ENCODE measurements around the gene DIPK1B. TPM values are rescaled to one million over a fixed set of nuclear protein-coding genes. Genes with fewer than 3 reads are reported as not detected.
"Not testable (repeated sequence)": the region's sequence is repeated elsewhere in the genome, so short reads cannot be mapped to it uniquely, and the experiment has no call there.

Gene DIPK1B
- total RNA-seq, 1 donor from 2014 or later: 46.3 TPM

- Mint-ChIP-seq H3K27me3 (ENCODE audit: low read depth) (peaks cover 8% of the 10 kb centered on the region), H3K27ac (ENCODE audit: unreplicated experiment) (no peak overlapping the region), H3K4me1 (peaks cover 16% of the 10 kb centered on the region), H3K36me3 (ENCODE audit: low read depth) (no peaks in the 10 kb centered on the region), H3K9me3 (no peaks in the 10 kb centered on the region), H3K4me3 (no peak overlapping the region)
- no peak for DNase-seq (ENCODE audit: low read depth, low spot score)
- TF ChIP-seq CTCF (conservative IDR thresholded peaks at IDR 0.05): no peak
Measured at GRCh38 chr9:136700959-136701667, 11.3 kb upstream of the DIPK1B start.

DNA sequence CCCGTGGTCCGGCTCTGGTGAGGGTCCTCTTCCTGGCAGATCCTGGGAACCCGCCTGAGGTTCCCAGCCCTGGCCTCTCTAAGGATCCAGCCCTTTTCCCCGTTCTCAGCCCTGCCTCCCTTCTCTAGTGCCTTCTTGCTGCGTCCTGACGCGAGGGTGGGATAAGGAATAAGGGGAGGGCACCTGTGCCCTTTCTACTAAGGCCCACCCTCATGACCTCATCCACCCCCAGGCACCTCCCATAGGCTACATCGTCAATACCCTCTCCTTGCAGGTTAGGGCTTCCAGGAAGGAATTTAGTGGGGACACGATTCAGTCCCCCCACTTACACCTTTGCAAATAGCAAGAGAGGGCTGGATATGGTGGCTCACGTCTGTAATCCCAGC is 10.7 kb upstream of the DIPK1B start:
- Mint-ChIP-seq H3K27me3 (ENCODE audit: low read depth) (peaks cover 9% of the 10 kb centered on the region), H3K4me3 (no peak overlapping the region)

GRCh38 chr9:136703276-136703860 is 9.0 kb upstream of the DIPK1B start:
- peaks cover 9% of the 10 kb centered on the region for H3K27me3 Mint-ChIP-seq (ENCODE audit: low read depth)
- peaks cover 7% of the 10 kb centered on the region for H3K4me1 Mint-ChIP-seq
- no peaks in the 10 kb centered on the region for H3K36me3 Mint-ChIP-seq (ENCODE audit: low read depth)
- no peaks in the 10 kb centered on the region for H3K9me3 Mint-ChIP-seq
- H3K4me3 Mint-ChIP-seq: no peak overlapping the region
- no peak overlapping the region for H3K27ac Mint-ChIP-seq (ENCODE audit: unreplicated experiment)
- DNase-seq (ENCODE audit: low read depth, low spot score): no peak
- no peak for TF ChIP-seq CTCF (conservative IDR thresholded peaks at IDR 0.05)

More for the DNA sequence above, 10.7 kb upstream of the DIPK1B start:
- H3K36me3 Mint-ChIP-seq (ENCODE audit: low read depth): no peaks in the 10 kb centered on the region
- no peak overlapping the region for H3K27ac Mint-ChIP-seq (ENCODE audit: unreplicated experiment)
- H3K4me1 Mint-ChIP-seq: peaks cover 16% of the 10 kb centered on the region
- no peak for TF ChIP-seq CTCF (conservative IDR thresholded peaks at IDR 0.05)
- no peak for DNase-seq (ENCODE audit: low read depth, low spot score)
- no peaks in the 10 kb centered on the region for H3K9me3 Mint-ChIP-seq

DNA sequence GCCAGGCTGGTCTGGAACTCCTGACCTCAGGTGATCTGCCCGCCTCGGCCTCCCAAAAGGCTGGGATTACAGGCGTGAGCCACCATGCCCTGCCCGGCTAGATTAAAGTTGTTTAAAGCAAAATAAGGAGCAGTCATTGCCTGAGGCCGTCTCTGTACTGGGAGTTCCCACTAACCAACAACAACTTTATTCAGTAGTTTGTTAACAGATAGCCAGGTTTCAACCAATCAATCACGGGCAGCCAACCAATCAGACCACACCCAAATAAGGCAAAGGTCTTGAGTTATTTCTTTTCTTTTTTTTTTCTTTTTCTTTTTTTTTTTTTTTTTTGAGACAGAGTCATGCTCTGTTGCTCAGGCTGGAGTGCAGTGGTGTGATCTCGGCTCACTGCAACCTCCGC is 7.6 kb upstream of the DIPK1B start:
- not testable (repeated sequence) for H3K36me3 Mint-ChIP-seq (ENCODE audit: low read depth); H3K27me3 Mint-ChIP-seq (ENCODE audit: low read depth); H3K4me1 Mint-ChIP-seq; H3K9me3 Mint-ChIP-seq; H3K4me3 Mint-ChIP-seq; DNase-seq (ENCODE audit: low read depth, low spot score); H3K27ac Mint-ChIP-seq (ENCODE audit: unreplicated experiment)

DNA sequence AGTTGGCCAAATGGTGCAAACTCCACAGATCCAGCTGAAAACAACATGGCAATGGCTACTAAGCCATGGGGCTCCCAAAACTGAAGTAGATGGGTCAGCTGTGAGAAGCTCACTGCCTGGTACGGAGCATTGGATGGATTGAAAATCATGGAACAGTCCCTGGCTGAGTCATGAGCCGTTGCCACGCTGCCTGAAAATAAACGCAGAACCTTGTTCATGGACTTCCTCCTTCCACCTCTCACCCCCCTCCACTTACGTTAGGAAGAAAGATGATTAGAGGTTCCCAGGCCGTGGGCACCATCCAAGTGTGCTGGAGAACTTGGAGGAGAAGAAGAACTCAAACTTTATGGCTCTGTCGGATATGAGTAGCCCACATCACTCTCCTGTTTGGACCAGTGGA is 6.8 kb upstream of the DIPK1B start:
- no peak for TF ChIP-seq CTCF (conservative IDR thresholded peaks at IDR 0.05)
- Mint-ChIP-seq H3K9me3 (no peaks in the 10 kb centered on the region), H3K27ac (ENCODE audit: unreplicated experiment) (no peak overlapping the region), H3K27me3 (ENCODE audit: low read depth) (peaks cover 12% of the 10 kb centered on the region), H3K4me1 (peaks cover 3% of the 10 kb centered on the region), H3K4me3 (no peak overlapping the region), H3K36me3 (ENCODE audit: low read depth) (no peaks in the 10 kb centered on the region)
- DNase-seq (ENCODE audit: low read depth, low spot score): no peak

- Mint-ChIP-seq H3K27me3 (ENCODE audit: low read depth) (peaks cover 6% of the 10 kb centered on the region), H3K9me3 (no peaks in the 10 kb centered on the region), H3K27ac (ENCODE audit: unreplicated experiment) (no peak overlapping the region), H3K4me3 (no peak overlapping the region), H3K4me1 (peaks cover 4% of the 10 kb centered on the region), H3K36me3 (ENCODE audit: low read depth) (no peaks in the 10 kb centered on the region)
- TF ChIP-seq CTCF (conservative IDR thresholded peaks at IDR 0.05): no peak
- DNase-seq (ENCODE audit: low read depth, low spot score): no peak
Measured at GRCh38 chr9:136707011-136707410, 5.4 kb upstream of the DIPK1B start.

All from neural crest cell (in vitro differentiated cells).